Measurements from ENCODE around the gene EPHA7.

The EPHA7 gene

DNA sequence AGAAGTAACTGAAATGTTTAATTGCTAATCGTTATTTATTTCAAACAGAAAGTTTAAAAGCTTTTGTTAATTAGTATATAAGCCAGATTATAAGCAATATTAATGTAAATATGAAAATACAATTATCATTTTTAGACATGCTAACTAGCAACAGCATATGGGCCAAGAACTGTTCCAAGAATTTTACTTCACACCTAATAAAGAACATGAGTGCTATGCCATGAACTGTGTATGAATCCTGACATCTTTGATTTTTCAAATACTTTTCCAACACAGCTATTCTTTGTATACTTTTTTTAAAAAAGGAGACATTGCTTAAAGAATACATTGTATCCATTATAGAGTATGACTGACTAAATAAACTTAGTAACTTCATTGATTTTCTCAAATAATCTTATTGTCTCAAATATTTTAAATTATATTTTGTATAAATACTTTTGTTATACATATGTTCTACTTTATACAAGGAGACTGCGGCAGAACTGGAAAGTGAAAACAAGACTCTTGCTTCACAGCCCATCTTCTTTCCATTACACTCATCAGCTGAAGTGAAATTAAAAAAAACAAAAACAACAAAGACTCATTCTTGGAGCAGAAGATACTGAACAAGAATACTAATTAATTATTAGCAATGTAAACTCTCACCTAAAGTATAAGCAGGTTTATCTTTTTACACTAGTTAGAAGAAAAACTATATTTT lies 89.9 kb downstream of the EPHA7 start:
- no peak for DNase-seq (ENCODE audit: low read depth)
- TF ChIP-seq CTCF (conservative IDR thresholded peaks at IDR 0.05; ENCODE audit: low read depth, low read length) = no peak
- no peak overlapping the region for H3K4me3 ChIP-seq (ENCODE audit: low read depth, low read length)

DNA sequence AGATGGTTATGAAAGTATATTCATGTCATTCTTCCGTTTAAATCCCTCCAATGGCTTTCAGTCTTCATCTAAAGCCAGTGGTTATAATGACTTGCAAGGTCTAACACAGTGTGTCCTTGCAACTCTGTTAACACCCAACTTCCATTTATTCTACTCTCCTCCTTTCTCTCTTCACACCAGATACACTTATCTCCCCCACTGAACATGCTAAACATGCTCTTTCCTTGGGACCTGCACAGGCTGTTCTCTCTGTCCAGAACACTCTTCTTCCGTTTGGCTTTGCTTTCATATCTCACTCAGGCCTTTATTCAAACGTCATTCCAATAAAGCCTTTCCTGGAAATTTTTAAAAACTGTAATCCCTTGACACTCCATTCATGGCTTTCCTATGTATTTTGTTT lies 91.5 kb downstream of the EPHA7 start:
- H3K4me3 ChIP-seq (ENCODE audit: low read depth, low read length) = no peak overlapping the region
- TF ChIP-seq CTCF (conservative IDR thresholded peaks at IDR 0.05; ENCODE audit: low read depth, low read length) = no peak
- DNase-seq (ENCODE audit: low read depth) = no peak

DNA sequence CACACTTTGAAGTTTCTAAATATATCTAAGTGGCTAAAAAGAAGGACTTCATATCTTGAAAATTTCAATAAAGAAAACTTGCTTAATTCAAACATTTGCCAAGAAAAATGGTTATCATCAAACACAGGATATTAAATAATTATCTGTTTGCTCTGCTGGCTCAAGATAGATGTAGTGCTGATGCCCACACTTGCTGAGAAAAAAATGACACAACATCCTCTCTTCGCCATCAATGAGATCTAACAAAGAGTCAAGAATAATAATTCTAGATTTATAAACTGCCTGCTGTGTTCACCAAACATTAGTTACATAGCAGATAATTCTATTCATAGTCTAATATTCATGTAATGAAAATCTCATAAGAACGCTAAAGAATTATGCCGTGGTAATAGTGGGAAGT lies 93.6 kb downstream of the EPHA7 start:
- no peak for TF ChIP-seq CTCF (conservative IDR thresholded peaks at IDR 0.05; ENCODE audit: low read depth, low read length)
- no peak overlapping the region for H3K4me3 ChIP-seq (ENCODE audit: low read depth, low read length)
- no peak for DNase-seq (ENCODE audit: low read depth)

DNA sequence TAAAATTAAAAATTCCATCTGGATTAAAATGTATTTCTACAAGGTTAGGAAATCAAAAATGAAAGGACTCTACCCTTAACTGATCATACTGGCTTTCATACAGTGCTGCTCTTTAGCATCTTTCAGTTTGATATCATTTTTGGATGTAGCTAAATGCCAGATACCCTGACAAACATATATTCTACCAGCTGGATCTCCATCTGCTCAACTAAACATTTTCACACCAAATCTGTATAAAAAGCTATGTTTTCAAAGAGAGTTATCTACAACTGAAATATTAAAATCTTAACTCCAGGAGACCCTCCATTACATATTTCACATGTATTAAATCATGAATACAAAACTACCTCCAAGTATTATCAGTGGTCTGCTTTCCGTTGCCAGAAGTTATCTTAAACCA lies 95.7 kb downstream of the EPHA7 start:
- no peak for TF ChIP-seq CTCF (conservative IDR thresholded peaks at IDR 0.05; ENCODE audit: low read depth, low read length)
- DNase-seq (ENCODE audit: low read depth) = no peak
- H3K4me3 ChIP-seq (ENCODE audit: low read depth, low read length) = no peak overlapping the region

DNA sequence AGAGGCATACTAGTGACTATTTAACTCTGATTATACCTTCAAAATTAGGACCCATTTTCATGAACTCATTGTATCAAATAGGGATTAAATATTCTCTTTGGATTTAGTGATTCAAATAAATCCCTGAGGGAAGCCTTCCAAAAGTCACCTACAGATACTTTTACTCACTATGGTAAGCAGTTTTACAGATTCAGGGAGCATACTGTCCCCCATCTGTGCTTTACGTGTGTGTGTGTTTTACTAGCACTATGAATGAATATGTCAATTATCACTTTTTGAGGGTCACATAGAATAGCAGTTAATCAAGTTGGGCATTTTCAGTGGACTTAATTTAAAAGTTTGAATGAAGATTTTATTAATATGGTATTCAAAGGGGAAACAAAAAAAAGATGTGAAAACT lies 96.7 kb downstream of the EPHA7 start:
- no peak for DNase-seq (ENCODE audit: low read depth)
- no peak overlapping the region for H3K4me3 ChIP-seq (ENCODE audit: low read depth, low read length)
- TF ChIP-seq CTCF (conservative IDR thresholded peaks at IDR 0.05; ENCODE audit: low read depth, low read length) = no peak

GRCh38 chr6:93319304-93319703 lies 100.1 kb downstream of the EPHA7 start:
- no peak for DNase-seq (ENCODE audit: low read depth)
- H3K4me3 ChIP-seq (ENCODE audit: low read depth, low read length) = no peak overlapping the region
- no peak for TF ChIP-seq CTCF (conservative IDR thresholded peaks at IDR 0.05; ENCODE audit: low read depth, low read length)

DNA sequence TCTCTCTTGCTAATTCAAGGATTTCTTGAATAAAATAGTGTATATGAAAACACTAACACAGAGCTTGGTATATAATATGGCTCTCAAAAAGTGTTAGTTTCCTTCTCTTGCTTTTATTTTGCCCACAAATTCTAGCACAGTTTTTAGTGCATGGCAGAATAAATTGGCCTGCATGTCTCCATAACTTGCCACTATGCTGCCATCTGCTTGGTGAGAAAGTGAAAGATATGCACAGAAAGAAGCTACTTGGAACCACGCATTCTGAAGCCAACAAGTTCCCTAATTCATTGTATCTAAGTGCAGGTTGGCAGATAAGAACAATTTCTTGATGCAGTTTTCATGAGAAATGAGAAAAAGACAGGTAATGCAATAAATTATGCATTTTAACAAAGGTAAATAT lies 101.2 kb downstream of the EPHA7 start:
- no peak overlapping the region for H3K4me3 ChIP-seq (ENCODE audit: low read depth, low read length)
- no peak for TF ChIP-seq CTCF (conservative IDR thresholded peaks at IDR 0.05; ENCODE audit: low read depth, low read length)
- DNase-seq (ENCODE audit: low read depth) = no peak

Measured in choroid plexus epithelial cell (primary cell).